Hematopoietic multipotent progenitor cell treated with erythropoietin and hydrocortisone succinate and interleukin-3 and kit ligand, for 17 days (in vitro differentiated cells): ENCODE data around the gene RBP3.

Source experiments
- DNase-seq: peaks from one replicate; pipeline ENCODE4 v3.0.0-alpha.2; 2015; ENCODE audit warnings: low spot score

The RBP3 gene

DNA sequence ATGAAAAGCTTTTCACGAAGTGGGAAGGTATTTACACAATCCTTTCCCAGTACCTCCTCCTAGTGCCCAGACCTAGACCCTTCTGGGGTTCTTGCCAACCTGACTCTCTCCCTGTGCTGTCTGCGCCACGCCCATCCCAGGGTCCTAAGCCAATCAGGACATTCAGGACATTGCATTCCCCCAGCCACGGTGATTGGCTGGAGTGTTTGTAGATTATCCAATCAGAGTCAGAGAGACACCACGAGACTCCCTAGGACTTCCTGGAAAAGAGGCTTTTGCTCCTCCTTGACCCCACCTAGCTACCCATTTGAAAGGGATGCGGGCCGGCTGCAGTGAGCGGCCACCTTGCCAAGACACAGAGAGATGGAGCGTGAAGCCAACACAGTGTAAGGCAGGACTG is 29.5 kb upstream of the RBP3 start:
- DNase-seq = no peak

DNA sequence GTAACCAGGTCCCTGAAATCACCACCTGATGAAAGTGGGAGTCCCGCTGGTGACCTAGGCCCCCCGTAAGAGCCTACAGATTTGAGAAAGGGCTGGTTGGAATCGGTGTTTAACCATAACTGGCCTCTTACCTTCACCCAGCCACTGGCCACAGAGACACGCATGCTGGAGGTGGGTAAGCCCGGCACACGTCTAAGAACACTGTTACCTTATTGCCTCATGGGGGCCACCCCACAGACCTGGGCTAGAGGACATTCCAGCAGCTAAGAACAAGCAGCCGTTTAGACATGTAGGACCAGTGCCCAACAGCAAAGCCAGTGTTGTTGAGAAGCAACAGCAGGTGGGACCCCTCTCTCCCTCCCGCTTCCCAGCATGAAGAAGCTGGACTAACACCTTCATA is 28.4 kb upstream of the RBP3 start:
- DNase-seq = no peak

GRCh38 chr10:47320812-47321211 is 27.4 kb upstream of the RBP3 start:
- no peak for DNase-seq

DNA sequence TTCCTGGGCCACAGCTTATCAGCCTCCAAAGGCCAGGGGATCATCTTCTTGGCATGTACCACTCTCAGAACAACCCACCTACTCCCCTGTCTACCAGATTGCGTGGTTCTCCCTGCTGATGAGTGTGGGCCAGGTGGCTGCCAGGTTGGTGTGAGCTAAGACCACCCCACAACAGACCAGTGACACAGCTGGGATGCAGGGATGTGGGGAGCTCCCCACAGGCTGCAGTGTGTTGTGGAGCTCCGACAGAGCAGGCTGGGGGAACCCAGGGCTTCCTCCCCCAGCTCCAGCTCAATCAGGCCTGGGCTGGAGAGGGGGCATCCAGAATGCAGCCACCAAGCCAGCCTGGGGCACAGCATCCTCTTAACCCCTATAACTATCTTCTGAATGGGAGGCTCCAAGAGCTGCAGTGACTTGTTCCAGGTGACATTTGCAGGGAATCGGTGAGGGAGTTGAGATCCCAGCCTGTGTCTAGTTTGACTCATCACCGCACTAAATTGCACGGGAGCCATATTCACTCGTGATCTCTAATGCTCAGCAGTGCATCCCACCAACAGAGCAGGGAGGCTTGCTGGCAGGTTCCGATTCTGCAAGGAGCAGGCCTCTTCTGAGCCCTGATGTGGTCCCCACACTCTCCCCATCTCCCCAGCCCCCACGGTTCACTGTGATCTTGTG is 26.5 kb upstream of the RBP3 start:
- DNase-seq = no peak

GRCh38 chr10:47322300-47323061 is 25.7 kb upstream of the RBP3 start, which contains the start of gene GDF2:
Gene GDF2 (plus strand): TSS chr10:47322454. CDS start chr10:47322669, 215 bp downstream.
- no peak for DNase-seq

DNA sequence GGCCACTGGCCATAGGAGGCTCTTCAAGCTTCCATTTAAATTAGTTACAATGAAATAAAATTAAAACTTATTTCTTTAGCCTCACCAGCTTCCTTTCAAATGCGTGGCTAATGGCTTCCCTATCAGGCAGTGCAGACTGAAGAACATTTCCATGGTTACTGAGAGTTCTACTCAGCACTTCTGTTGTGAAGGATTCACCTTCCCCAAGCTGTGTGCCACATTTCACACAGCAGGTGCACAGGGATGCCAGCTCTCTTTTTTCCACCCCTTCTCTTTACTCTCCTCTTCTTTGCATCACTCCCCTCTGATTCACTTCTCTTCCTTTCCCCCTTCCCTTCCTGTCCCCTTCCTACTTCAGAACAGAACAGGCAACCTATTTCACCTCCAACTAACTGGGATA is 25.1 kb upstream of the RBP3 start:
- no peak for DNase-seq

GRCh38 chr10:47323636-47324296 is 24.4 kb upstream of the RBP3 start:
- no peak for DNase-seq

GRCh38 chr10:47325303-47326291 is 22.6 kb upstream of the RBP3 start:
- DNase-seq = no peak

DNA sequence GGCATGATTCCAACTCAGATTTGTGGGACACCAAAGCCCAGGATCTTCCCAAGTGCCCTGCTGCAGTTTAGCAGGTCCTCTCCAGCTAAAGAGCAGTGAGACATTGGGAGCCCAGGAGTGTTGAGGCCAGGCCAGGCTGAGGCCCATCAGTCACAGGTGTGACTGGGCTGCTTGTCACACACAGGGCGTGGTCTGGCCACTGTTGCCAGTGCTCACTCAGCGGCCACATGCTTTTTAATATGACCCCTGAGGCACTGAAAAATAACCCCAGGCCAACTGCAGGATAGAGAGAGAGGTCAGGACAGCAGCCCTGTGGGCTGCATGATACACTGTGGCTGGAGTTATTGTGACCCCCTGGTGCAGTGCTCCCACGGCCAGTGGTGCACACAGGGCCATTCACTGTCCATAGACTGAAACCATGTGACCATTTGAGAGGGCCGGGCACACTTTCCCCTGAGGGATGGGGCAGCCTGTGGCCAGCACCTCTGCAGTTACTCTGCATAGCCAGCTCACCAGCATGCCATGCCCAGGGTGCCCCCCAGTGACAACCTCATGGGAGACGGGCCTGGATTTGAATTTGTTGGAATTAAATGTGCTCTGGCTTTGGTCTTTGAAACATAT is 21.7 kb upstream of the RBP3 start:
- DNase-seq = no peak

GRCh38 chr10:47326927-47327330 is 21.2 kb upstream of the RBP3 start:
- DNase-seq = no peak

GRCh38 chr10:47329855-47330254 is 18.3 kb upstream of the RBP3 start:
- no peak for DNase-seq

- no peak for DNase-seq
Measured at GRCh38 chr10:47330366-47330765, 17.8 kb upstream of the RBP3 start.

DNA sequence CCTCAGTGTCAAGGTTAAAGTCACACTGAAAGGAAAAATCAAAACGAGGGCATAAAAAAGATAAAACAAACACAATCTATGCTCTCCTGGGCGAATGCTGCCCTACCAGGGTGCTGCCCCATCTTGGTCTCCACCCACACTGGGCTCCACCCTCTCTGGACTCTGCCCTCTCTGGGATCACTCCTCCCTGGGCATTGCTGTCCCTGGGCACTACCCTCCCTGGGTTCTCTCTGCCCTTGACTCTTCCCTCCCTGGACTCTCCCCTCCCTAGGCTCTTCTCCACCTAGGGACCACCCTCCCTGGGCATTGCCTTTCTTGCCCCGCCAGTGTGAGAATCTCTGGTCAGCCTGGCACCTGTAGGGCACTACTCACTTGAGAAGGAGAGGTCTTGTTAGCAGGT is 17.4 kb upstream of the RBP3 start:
- DNase-seq = no peak

- DNase-seq = no peak
Measured at GRCh38 chr10:47331491-47331890, 16.7 kb upstream of the RBP3 start.

GRCh38 chr10:47331954-47332353 is 16.2 kb upstream of the RBP3 start:
- DNase-seq = no peak

DNA sequence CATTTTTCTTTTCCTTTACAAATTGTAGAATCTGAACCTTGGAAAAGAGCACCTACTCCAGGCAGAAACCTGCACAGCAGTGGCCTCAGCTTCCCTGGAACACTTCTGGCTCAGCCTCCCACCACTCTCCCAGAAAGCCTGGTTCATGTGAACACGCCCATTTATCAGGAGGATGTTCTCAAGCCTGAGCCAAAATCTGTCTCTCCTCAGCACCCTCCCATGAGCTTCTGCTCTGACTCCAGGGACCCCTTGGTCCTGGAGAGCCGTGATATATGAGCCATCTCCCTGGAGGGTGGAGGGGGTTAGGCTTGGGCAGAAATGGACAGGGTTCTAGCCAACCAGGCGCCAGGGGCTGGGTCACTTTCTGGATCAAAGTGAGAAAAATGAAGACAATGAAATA is 15.8 kb upstream of the RBP3 start:
- no peak for DNase-seq

DNA sequence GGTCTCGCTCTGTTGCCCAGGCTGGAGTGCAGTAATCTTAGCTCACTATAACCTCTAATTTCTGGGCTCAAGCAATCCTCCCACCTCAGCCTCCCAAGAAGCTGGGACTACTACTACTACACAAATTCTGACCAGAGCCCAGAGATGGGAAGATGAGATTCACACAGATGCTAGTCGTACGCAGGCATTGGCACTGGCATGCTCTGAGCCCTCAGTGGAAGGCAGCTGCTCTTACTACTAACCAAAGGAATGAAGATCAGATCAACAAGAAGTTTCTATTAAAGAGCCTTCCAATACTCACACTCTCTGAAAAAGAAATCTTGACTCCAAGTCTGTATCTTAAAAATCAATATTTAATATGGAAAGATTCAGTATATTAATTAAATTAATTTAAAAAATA is 15.2 kb upstream of the RBP3 start:
- no peak for DNase-seq

DNA sequence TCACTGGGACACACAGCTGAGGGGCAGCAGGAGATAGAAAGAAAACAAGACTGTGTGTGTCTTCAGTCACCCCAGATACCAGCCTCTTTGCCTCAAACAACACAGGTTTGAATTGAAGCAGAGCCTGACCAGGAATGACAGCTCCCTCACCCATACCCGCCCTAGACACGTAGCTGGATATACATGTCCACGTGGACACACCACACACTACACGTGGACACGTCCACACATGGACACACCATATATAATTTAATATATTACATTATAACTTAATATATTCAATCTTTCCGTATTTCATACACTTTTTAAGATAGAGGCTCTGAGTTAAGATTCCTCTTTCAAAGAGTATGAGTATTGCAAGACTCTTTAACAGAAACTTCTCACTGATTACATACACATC is 14.6 kb upstream of the RBP3 start:
- no peak for DNase-seq

GRCh38 chr10:47334466-47335295 is 13.5 kb upstream of the RBP3 start:
- no peak for DNase-seq

GRCh38 chr10:47335906-47336305 is 12.3 kb upstream of the RBP3 start:
- DNase-seq = no peak
